ENCODE results near the gene HDAC8.

DNA sequence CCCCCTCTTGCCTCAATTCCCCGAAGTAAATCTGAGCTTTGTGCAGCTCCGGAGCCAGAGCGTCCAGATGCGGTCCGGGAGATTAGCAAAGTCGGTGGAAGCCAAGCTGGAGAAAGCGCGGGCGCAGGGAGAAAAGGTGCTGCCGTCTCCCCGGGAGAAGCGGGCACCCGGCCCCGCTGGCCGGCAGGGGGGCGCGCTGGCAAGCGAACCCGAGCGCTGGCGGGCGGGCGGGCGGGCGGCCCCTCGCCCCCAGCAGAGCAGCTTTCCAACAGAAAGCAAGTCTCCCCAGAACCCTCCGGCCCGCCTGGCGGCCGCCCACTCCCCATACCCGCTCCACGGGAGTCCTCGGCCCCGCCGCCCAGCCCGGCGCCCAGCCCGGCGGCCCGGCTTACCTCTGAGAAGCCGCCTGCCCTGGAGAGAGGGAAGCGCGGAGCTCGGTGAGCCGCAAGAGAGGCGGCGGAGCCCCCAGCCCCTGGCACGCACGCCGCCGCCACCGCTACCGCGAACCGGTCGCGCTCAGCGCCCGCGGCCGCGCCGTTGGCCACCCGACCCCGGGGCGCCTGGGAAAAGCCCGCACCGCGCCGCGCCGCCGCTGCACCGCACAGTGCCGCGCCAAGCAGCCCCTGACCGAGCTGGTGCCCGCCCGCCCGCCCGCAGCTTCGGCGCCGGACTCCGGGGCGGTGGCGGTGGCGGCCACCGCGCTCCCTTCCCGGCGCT is 266.4 kb downstream of the HDAC8 start:
- TF ChIP-seq, protein P1, sequence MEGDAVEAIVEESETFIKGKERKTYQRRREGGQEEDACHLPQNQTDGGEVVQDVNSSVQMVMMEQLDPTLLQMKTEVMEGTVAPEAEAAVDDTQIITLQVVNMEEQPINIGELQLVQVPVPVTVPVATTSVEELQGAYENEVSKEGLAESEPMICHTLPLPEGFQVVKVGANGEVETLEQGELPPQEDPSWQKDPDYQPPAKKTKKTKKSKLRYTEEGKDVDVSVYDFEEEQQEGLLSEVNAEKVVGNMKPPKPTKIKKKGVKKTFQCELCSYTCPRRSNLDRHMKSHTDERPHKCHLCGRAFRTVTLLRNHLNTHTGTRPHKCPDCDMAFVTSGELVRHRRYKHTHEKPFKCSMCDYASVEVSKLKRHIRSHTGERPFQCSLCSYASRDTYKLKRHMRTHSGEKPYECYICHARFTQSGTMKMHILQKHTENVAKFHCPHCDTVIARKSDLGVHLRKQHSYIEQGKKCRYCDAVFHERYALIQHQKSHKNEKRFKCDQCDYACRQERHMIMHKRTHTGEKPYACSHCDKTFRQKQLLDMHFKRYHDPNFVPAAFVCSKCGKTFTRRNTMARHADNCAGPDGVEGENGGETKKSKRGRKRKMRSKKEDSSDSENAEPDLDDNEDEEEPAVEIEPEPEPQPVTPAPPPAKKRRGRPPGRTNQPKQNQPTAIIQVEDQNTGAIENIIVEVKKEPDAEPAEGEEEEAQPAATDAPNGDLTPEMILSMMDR (IDR thresholded peaks at IDR 0.05; ENCODE audit: low read length): no peak
- TF ChIP-seq EZH2 (optimal IDR thresholded peaks at IDR 0.05; ENCODE audit: low read depth, low read length): no peak
- no peak for TF ChIP-seq EZH2phosphoT487 (IDR thresholded peaks at IDR 0.05; ENCODE audit: low read length)
